NCI-H345 treated with DMSO at 0.1 percent for 48 hours (cell line): Measurements from ENCODE around the gene SLC25A48.

ENCODE experiments used
- DNase-seq: peaks from one replicate; lab custom pipeline; 2025; ENCODE audit not compliant: unreplicated experiment; lab: John Stamatoyannopoulos, UW

Gene SLC25A48

GRCh38 chr5:135834639-135835529 is at the start of gene SLC25A48:
TSS of gene SLC25A48 (plus strand) at chr5:135834663. CDS start at chr5:135834848, 185 bp downstream.
- peak; percentile 62 for DNase-seq

GRCh38 chr5:135800656-135801055 is 33.8 kb upstream of the SLC25A48 start:
- no peak for DNase-seq

GRCh38 chr5:135810188-135810943 is 24.1 kb upstream of the SLC25A48 start:
- DNase-seq = peak; percentile 47

DNA sequence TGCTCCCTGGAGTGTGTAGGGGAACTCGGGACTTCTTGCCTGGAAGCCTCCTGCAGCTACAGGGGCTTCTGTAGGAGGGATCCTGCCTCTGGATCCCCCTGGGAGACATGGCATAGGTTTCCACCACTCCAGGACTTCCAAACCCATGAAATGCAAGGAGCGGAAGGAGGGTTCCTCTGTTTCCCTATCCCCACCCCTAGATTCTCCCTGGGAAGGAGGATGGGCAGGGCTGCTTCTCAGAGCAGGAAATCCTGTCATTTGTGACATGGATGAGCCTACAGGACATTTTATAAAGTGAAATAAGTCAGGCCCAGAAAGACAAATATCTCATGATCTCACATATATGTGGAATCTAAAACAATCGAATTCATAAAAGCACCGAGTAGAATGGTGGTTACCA is 23.5 kb upstream of the SLC25A48 start:
- no peak for DNase-seq

DNA sequence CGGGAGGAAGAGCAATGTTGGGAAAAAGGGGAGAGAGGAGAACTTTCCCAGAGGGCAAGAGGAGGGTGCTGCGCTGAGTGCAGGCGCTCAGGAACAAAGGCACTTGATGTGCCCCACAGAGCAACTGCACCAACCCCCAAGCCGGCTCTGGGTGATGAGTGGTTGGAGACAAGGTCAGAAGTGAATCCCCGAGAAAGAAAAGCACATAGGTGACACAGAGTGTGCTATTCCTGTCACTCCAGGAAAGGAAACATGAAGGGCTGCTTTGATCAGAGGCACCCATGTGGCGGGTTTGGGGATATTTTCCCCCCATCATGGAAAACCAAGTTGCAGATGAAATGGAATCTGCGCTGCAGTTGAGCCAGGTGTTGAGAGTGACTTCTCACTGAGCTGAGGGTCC is 20.7 kb upstream of the SLC25A48 start:
- DNase-seq = no peak

DNA sequence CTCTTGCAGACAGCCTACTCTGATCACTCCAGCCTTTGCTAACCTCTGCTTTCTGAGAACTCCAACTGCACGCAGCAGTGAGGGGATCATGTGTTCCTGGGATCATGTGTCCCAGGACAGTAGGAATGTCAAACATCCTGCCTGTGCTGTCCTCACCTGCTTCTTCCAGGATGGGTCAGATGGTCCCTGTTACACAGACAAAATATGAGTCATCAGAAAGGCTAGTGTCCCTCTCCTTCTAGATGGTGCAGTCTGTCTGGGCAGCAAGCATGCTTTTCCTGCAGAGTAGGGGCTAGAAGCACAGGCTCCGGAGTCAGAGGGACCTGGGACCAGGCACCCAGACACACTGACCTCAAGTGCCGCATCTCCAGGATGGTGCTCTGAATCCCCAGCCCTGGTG is 20.1 kb upstream of the SLC25A48 start:
- no peak for DNase-seq

GRCh38 chr5:135814812-135815211 is 19.7 kb upstream of the SLC25A48 start:
- DNase-seq = no peak

GRCh38 chr5:135821061-135821801 is 13.2 kb upstream of the SLC25A48 start:
- DNase-seq = peak; percentile 95

DNA sequence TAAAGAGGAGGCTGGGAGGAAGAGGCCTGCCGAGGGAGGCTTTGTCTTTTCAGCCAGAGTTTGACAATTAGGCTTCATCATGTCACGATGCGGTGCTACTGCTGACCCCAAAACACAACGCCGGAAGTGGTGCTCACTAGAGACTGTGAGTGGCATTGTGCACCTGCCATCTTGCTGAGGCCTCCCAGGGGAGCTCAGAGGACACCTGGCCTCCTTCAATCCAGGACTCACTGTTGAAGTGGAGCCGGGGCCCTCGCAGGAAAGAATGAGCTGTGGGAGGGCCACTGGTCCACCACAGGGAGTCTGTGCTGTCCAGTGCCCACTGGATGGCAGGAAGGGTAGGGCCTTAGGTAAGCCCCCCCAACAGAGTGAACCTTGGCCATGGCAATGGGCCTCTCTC is 12.7 kb upstream of the SLC25A48 start:
- DNase-seq = no peak

DNA sequence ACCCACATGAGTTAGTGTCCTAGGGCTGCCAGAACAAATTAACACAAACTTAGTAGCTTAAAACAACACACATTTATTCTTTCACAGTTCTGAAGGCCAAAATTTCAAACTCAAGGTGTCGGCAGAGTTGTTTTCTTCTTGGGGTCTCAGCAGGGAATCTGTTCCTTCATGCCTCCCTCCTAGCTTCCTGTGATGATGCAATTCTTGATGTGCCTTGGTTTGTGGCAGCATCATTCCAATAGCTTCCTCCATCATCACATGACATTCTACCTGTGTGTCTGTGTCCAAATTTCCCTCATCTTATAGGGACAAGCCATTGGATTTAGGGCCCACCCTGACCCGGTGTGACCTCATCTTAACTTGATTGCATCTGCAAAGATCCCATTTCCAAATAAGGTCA is 12.2 kb upstream of the SLC25A48 start:
- no peak for DNase-seq

- no peak for DNase-seq
Observed at GRCh38 chr5:135822959-135823358, 11.5 kb upstream of the SLC25A48 start.

- no peak for DNase-seq
Observed at GRCh38 chr5:135823881-135824280, 10.6 kb upstream of the SLC25A48 start.

- DNase-seq = no peak
Observed at GRCh38 chr5:135824541-135825041, 9.9 kb upstream of the SLC25A48 start.

GRCh38 chr5:135825373-135826220 is 8.9 kb upstream of the SLC25A48 start:
- DNase-seq = no peak

DNA sequence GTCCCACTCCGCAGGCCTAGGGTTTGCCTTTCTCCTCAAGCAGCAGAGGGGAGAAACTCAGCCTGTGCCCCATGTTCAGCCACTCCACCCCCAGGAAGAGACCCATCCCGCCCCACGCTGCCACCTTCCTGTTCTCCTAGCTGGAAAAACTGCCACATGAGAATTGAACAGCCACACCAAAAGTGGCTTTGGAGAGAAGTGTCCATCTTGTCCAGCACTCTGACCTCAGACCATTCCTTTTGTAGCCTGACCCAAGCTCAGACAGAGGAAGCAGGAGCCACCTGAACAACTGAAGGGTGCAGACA is 8.3 kb upstream of the SLC25A48 start:
- no peak for DNase-seq

DNA sequence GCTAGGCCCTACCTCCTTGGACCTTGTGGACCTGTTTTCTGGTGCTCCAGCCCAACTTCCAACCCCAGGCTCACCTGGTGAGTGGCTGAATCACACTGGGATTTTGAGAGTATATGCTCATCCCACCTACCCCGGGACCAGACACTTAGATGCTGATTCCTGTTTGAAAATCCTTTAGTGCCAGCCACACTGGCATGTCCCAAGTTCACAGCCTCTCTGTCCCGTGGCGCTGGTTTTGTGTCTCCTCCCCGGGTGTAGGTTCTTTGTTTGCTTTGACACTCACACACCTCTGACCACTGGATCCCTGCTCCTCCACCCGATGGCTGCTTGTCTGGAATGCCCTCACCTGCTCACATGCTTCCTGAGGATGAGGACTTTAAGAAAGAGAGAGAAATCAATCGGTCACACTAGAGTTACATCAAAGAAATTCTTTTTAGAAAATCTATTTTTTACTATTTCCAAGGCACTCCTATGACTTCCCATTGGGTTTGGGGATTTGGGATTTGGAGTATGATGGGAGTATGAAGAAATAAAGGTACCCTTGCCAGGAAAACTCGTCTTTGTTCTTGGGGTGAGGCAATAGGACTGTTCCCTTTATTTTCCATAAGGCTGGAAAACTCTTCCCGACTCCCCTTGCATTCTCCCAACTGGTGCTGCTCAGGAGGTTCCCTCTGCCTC is 7.3 kb upstream of the SLC25A48 start:
- no peak for DNase-seq

- DNase-seq = peak; percentile 28
Observed at GRCh38 chr5:135827965-135828781, 6.3 kb upstream of the SLC25A48 start.

DNA sequence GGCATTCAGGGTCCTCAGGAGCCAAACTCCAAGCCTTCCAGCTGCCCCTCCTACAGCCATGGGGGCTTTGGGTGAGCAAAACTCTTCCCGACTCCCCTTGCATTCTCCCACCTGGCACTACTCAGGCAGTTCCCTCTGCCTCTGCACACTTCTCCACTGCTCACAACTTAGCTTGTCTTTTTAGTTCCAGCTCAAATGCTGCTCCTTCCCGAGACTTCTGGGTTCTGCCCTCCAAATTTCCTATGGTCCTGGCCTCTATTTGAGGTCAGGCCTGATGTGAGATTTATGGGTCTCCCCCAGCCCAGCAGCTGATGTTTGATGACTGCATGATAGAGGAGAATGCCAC is 5.7 kb upstream of the SLC25A48 start:
- DNase-seq = no peak

DNA sequence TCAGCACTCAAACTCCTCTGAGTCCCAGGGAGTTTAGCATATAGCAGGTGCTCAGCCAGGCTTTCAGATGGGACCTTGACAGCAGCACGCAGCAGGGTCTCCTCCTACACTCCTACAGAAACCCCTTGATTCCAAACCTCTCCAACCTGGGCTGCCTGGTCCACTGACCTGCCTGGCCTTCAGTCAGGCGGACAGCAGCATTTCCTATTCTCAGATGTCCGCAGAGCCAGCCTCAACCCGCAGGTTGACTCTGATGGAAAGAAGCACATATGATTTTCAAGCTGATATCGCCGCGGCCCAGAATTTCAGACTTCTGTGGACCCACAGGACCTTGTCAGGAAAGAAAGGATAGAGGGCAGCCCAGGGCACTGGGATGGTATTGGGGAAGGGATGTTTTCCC is 5.3 kb upstream of the SLC25A48 start:
- DNase-seq = no peak
